Adrenal gland (tissue), 12 donors: ENCODE data around the gene BSPRY. TPM values are rescaled to one million over a fixed set of nuclear protein-coding genes. Genes with fewer than 3 reads are reported as not detected.
"Not testable (repeated sequence)": the region's sequence is repeated elsewhere in the genome, so short reads cannot be mapped to it uniquely, and the experiment has no call there.

Experiments used
- DNase-seq, 7 donors: peaks; one replicate each; pipeline ENCODE4 v3.0.0-alpha.2; 2019 to 2020
- H3K27ac ChIP-seq, 5 donors: fragments of 200-600 bp; sonication (generic) in 4 of 5; 1 replicate in 3 of 5; 2 replicates in 2 of 5; pipeline versions ENCODE4 v1.5.1 to v1.8.0; 2016 to 2020; ENCODE audit warnings: mild to moderate bottlenecking in 1 of 5
- H3K27me3 ChIP-seq: fragments of 200-600 bp; 2 replicates; pipeline ENCODE4 v1.8.0; 2021
- H3K36me3 ChIP-seq, 2 donors: fragments of 200-600 bp; replicated peaks in 1 of 2; 1 replicate in 1 of 2; 2 replicates in 1 of 2; pipeline versions ENCODE4 v1.5.1 to v1.8.0; 2018 to 2022
- H3K4me1 ChIP-seq, 2 donors: fragments of 200-600 bp; replicated peaks in 1 of 2; 1 replicate in 1 of 2; 2 replicates in 1 of 2; pipeline versions ENCODE4 v1.5.1 to v1.8.0; 2018 to 2021
- H3K4me3 ChIP-seq, 4 donors: fragments of 200-600 bp; sonication (generic) in 3 of 4; one replicate each; pipeline ENCODE4 v1.5.1; 2016 to 2018
- H3K9me3 ChIP-seq, 3 donors: fragments of 200-600 bp; sonication (generic) in 1 of 3; replicated peaks in 1 of 3; 1 replicate in 2 of 3; 2 replicates in 1 of 3; pipeline versions ENCODE4 v1.5.1 to v1.8.0; 2016 to 2021
- CTCF ChIP-seq, 6 experiments: fragments of 450-650 bp in 4 of 6; fragments of 200-600 bp in 2 of 6; sonication (generic) in 1 of 6; IDR thresholded peaks; 1 replicate in 5 of 6; 2 replicates in 1 of 6; pipeline versions ENCODE4 v1.5.1 to v1.8.0; 2016 to 2021; ENCODE audit warnings: antibody characterized with exemption in 6 of 6, mild to moderate bottlenecking in 2 of 6, moderate library complexity in 1 of 6
- POLR2A ChIP-seq, 2 donors: fragments of 450-650 bp; IDR thresholded peaks; one replicate each; pipeline ENCODE4 v1.6.1; 2017; ENCODE audit warnings: antibody characterized with exemption in 2 of 2, mild to moderate bottlenecking in 2 of 2, moderate library complexity in 1 of 2
- WGBS, 4 donors: extraction: QIAGEN DNeasy Blood & Tissue Kit in 2 of 4; methylation state at CpG; one replicate each; pipeline versions ENCODE4 v1.1.5 to v1.1.7; 2013 to 2017; 5-methylcytosine and 5-hydroxymethylcytosine counted together
- intact Hi-C, 2 donors: fragments of 100-400 bp; cut with DNase I; formaldehyde crosslinking; loops; one replicate each; pipeline versions ENCODE4 v1.14.1 to v1.15.0; 2022 to 2023
- polyA plus RNA-seq, 3 donors: library from polyadenylated mRNA; stranded (reverse); fragments of 200-250 nt in 2 of 3; fragments of 350-450 nt in 1 of 3; fragmentation: Illumina TruSeq in 1 of 3; extraction: RNeasy Lipid Tissue Mini Kit (QIAGEN cat#74804) in 1 of 3; gene quantifications; one replicate each; pipeline ENCODE4 v1.2.3, GENCODE V29; 2013 to 2014
- total RNA-seq, 9 donors: library from RNA; depleted of rRNA in 4 of 9; stranded (reverse); fragments of >200 nt in 4 of 9; fragments of 120-200 nt in 1 of 9; fragmentation: NEBNext Ultra II Directional in 1 of 9; extraction: Animal tissue kit (Norgen Biotek cat#: 25700) in 1 of 9; gene quantifications; one replicate each; pipeline versions ENCODE4 v1.1.0 to v1.2.4, GENCODE V29; 2013 to 2023
- donor health status: healthy with polysubstance abuse.
- donor health status: Bipolar disorder and iron deficiency.
- donor health status: DM: yes; HTN: yes; CAD: no.
- donor health status: DM: no; HTN: no; CAD: no.
- donor health status: DM: no; HTN: no; CAD: no.
- donor health status: DM: yes; HTN: yes; CAD: no.

Gene BSPRY
- total and polyA plus RNA-seq, 12 donors: 0.89 to 18.6 (median 3.7) TPM

GRCh38 chr9:113376634-113377567 is 27.6 kb downstream of the BSPRY start, which contains the start of gene HDHD3:
Gene HDHD3, minus strand, starts transcription at chr9:113376986. Its CDS starts 2,632 bp downstream, at chr9:113374354.
- TF ChIP-seq CTCF (IDR thresholded peaks at IDR 0.05): no peak
- TF ChIP-seq POLR2A (IDR thresholded peaks at IDR 0.05): peak; percentile 63 to 95
- peak within 1 kb of the TSS; percentile 78 to 99 (median 88) for H3K4me3 ChIP-seq
- peaks cover 31 to 43% of the 10 kb centered on the region in 2 donors for H3K4me1 ChIP-seq
- peak within 1 kb of the TSS; percentile 87 to 99 (median 91) for H3K27ac ChIP-seq
- peaks cover 0 to 25% of the 10 kb centered on the region in 2 donors for H3K36me3 ChIP-seq
- 1 to 5% (median 1%) methylated on average over 12 to 73 of the region's 74 CpGs for WGBS, 4 donors
- intact Hi-C loops: no loop called here
- no peaks in the 10 kb centered on the region for H3K9me3 ChIP-seq
- no peaks in the 10 kb centered on the region for H3K27me3 ChIP-seq
- peak; percentile 87 to 92 (median 90) for DNase-seq

- H3K9me3 ChIP-seq, H3K36me3 ChIP-seq, H3K27me3 ChIP-seq, H3K4me3 ChIP-seq, intact Hi-C loops: not testable (repeated sequence)
- H3K27ac ChIP-seq: peak overlapping the region; percentile 57 to 89 (median 83)
- WGBS, 4 donors: 34 to 48% (median 38%) methylated on average over 23 to 24 of the region's 24 CpGs
- TF ChIP-seq POLR2A (IDR thresholded peaks at IDR 0.05): peak in 1 of 2 donors; percentile 59
- DNase-seq: peak; percentile 43 to 85 (median 78)
- peaks cover 18 to 31% of the 10 kb centered on the region in 2 donors for H3K4me1 ChIP-seq
Measured at GRCh38 chr9:113379094-113379828, 29.9 kb downstream of the BSPRY start.

GRCh38 chr9:113379829-113380210 is 30.5 kb downstream of the BSPRY start:
- H3K27ac ChIP-seq: peak overlapping the region; percentile 37 to 89 (median 83)
- H3K9me3 ChIP-seq, intact Hi-C loops, DNase-seq, H3K36me3 ChIP-seq, H3K4me3 ChIP-seq, H3K27me3 ChIP-seq: not testable (repeated sequence)
- H3K4me1 ChIP-seq: peaks cover 13 to 26% of the 10 kb centered on the region in 2 donors
- 67 to 73% (median 69%) methylated on average over 2 of the region's 2 CpGs for WGBS, 4 donors

GRCh38 chr9:113380869-113381378 is 31.6 kb downstream of the BSPRY start:
- Histone ChIP-seq H3K9me3 (no peaks in the 10 kb centered on the region), H3K36me3 (no peaks in the 10 kb centered on the region), H3K27me3 (no peaks in the 10 kb centered on the region), H3K4me3 (no peak overlapping the region), H3K27ac (peak overlapping the region; percentile 37 to 89 (median 83)), H3K4me1 (peaks cover 9 to 21% of the 10 kb centered on the region in 2 donors)
- 42 to 56% (median 49%) methylated on average over 1 of the region's 1 CpG for WGBS, 4 donors
- no peak for TF ChIP-seq POLR2A (IDR thresholded peaks at IDR 0.05)
- TF ChIP-seq CTCF (IDR thresholded peaks at IDR 0.05): no peak
- DNase-seq: peak in 1 of 7 donors; percentile 40
- intact Hi-C loops: no loop called here

- 73 to 91% (median 80%) methylated on average over 4 to 7 of the region's 7 CpGs for WGBS, 4 donors
- H3K36me3 ChIP-seq, H3K4me3 ChIP-seq, DNase-seq, H3K27me3 ChIP-seq, H3K9me3 ChIP-seq, intact Hi-C loops: not testable (repeated sequence)
- H3K4me1 ChIP-seq: peaks cover 9 to 21% of the 10 kb centered on the region in 2 donors
- peak overlapping the region in 2 of 5 donors; percentile 53 to 89 for H3K27ac ChIP-seq
Measured at GRCh38 chr9:113381441-113381840, 32.1 kb downstream of the BSPRY start.
